ENCODE measurements around the gene FNIP2.

FNIP2 gene

GRCh38 chr4:158793021-158793420 is 24.2 kb downstream of the FNIP2 start:
- TF ChIP-seq EGR1 (IDR thresholded peaks at IDR 0.05) (no peak), YY1 (IDR thresholded peaks at IDR 0.05; ENCODE audit: low read depth) (no peak), FOXM1 (IDR thresholded peaks at IDR 0.05; ENCODE audit: borderline replicate concordance, low read depth) (no peak), CREB1 (IDR thresholded peaks at IDR 0.05; ENCODE audit: low read depth) (no peak), EP300 (IDR thresholded peaks at IDR 0.05; ENCODE audit: borderline replicate concordance) (no peak), TEAD4 (IDR thresholded peaks at IDR 0.05) (no peak), REST (IDR thresholded peaks at IDR 0.05; ENCODE audit: low read depth) (no peak), NFIC (IDR thresholded peaks at IDR 0.05) (no peak)

- TF ChIP-seq, protein P1, sequence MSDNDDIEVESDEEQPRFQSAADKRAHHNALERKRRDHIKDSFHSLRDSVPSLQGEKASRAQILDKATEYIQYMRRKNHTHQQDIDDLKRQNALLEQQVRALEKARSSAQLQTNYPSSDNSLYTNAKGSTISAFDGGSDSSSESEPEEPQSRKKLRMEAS (IDR thresholded peaks at IDR 0.05), result no peak
- TF ChIP-seq NFIC (IDR thresholded peaks at IDR 0.05) (no peak), EGR1 (IDR thresholded peaks at IDR 0.05) (no peak)
Measured at GRCh38 chr4:158796370-158797140, 27.7 kb downstream of the FNIP2 start.

GRCh38 chr4:158798062-158798461 is 29.2 kb downstream of the FNIP2 start:
- TF ChIP-seq TCF12 (IDR thresholded peaks at IDR 0.05; ENCODE audit: low read depth) (no peak), REST (IDR thresholded peaks at IDR 0.05; ENCODE audit: low read depth) (no peak), RAD21 (IDR thresholded peaks at IDR 0.05; ENCODE audit: low read depth) (no peak), YY1 (IDR thresholded peaks at IDR 0.05; ENCODE audit: low read depth) (no peak), CREB1 (IDR thresholded peaks at IDR 0.05; ENCODE audit: low read depth) (no peak), ZBTB7A (IDR thresholded peaks at IDR 0.05; ENCODE audit: low read depth) (no peak), NFIC (IDR thresholded peaks at IDR 0.05) (no peak), TEAD4 (IDR thresholded peaks at IDR 0.05) (no peak), EP300 (IDR thresholded peaks at IDR 0.05; ENCODE audit: borderline replicate concordance) (no peak), CEBPB (IDR thresholded peaks at IDR 0.05) (no peak), EGR1 (IDR thresholded peaks at IDR 0.05) (no peak), FOXM1 (IDR thresholded peaks at IDR 0.05; ENCODE audit: borderline replicate concordance, low read depth) (no peak), TAF1 (IDR thresholded peaks at IDR 0.05; ENCODE audit: low read depth) (no peak)
- TF ChIP-seq, protein P2, sequence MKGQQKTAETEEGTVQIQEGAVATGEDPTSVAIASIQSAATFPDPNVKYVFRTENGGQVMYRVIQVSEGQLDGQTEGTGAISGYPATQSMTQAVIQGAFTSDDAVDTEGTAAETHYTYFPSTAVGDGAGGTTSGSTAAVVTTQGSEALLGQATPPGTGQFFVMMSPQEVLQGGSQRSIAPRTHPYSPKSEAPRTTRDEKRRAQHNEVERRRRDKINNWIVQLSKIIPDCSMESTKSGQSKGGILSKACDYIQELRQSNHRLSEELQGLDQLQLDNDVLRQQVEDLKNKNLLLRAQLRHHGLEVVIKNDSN (IDR thresholded peaks at IDR 0.05), result no peak
- TF ChIP-seq, protein P1 (IDR thresholded peaks at IDR 0.05), result no peak

GRCh38 chr4:158799013-158799770 is 30.4 kb downstream of the FNIP2 start:
- TF ChIP-seq CREB1 (IDR thresholded peaks at IDR 0.05; ENCODE audit: low read depth) (no peak), EP300 (IDR thresholded peaks at IDR 0.05; ENCODE audit: borderline replicate concordance) (no peak), YY1 (IDR thresholded peaks at IDR 0.05; ENCODE audit: low read depth) (no peak), CEBPB (IDR thresholded peaks at IDR 0.05) (no peak), TEAD4 (IDR thresholded peaks at IDR 0.05) (no peak), NFIC (IDR thresholded peaks at IDR 0.05) (no peak), EGR1 (IDR thresholded peaks at IDR 0.05) (no peak), FOXM1 (IDR thresholded peaks at IDR 0.05; ENCODE audit: borderline replicate concordance, low read depth) (no peak), RAD21 (IDR thresholded peaks at IDR 0.05; ENCODE audit: low read depth) (no peak), ZBTB7A (IDR thresholded peaks at IDR 0.05; ENCODE audit: low read depth) (no peak), TAF1 (IDR thresholded peaks at IDR 0.05; ENCODE audit: low read depth) (no peak), REST (IDR thresholded peaks at IDR 0.05; ENCODE audit: low read depth) (no peak), TCF12 (IDR thresholded peaks at IDR 0.05; ENCODE audit: low read depth) (no peak)
- TF ChIP-seq, protein P2 (IDR thresholded peaks at IDR 0.05), result no peak
- TF ChIP-seq, protein P1 (IDR thresholded peaks at IDR 0.05), result no peak
